Superior temporal gyrus (tissue), 1 donor: ENCODE data around the gene SLC28A1.
A peak's percentile ranks its signal among the peaks of the same experiment; 100 is the strongest.
"Not testable (repeated sequence)": the region's sequence is repeated elsewhere in the genome, so short reads cannot be mapped to it uniquely, and the experiment has no call there.

Experiments used
- DNase-seq: peaks from one replicate; pipeline ENCODE4 v3.0.0-alpha.2; 2016; ENCODE audit errors: extremely low spot score

Gene SLC28A1

GRCh38 chr15:84969257-84969656 is 84.8 kb downstream of the SLC28A1 start:
- peak; percentile 68 for DNase-seq

DNA sequence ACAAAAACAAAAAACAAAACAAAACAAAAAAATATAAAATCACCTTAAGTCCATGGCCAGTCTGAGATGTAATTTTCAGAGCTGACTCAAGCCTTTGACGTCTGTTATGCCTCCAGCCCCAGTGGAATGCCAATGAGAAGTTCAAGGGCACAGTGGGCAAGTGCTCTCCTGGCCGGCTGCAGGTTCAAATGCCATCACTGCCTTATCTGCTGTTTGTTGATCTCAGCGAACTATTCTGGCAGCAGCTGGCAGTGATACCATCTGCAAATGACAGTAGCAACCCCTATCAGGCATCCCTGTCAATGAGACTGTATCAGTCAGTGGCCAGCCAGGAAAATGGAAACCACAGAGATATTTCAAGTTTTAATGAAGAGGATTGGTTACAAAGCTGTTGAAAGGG is 86.4 kb downstream of the SLC28A1 start:
- no peak for DNase-seq

DNA sequence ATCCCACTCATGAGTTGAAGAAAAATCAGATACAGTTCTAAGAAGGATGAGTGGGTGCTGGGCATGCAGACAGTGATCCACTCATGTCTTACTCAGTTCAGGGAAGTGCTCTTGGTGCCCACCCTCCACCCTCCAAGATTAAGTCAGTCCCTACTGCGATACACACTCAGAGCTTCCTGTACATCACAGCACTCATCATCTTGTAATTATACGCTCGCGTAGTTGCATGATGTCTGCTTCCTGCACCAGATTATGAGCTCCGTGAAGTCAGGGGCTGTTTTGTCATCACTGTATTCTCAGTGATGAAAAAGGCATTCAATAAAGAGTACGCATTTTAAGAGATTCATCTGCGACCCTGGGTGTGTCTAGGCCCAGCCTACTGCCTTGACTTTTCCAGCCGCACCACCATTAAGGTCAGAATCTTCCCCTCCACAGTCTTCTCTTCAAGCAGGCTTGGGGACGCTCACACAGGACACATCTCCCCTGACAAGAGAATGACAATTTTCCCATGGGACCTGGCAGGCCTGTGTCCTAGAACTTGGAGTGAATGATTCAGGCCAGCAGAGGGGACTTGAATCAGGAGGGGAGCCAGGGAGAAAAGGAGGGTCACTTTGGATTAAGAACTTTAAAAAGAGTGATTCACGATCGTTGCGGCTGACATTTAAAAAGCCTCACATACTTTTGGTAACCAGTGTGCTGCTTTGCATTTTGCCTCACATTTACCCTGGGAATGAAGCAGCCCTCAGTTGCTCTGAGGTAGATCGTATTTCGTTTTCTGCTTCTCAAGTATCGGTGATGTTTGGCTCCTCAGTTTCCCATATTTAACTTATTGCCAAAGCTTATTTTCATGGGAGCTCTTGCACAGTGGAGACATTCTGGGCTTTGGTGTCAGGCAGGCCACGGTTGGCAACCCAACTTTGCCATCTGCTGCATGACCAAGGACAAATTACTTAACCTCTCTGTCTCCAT is 89.3 kb downstream of the SLC28A1 start:
- DNase-seq = no peak

- DNase-seq = no peak
Measured at GRCh38 chr15:84975871-84976351, 91.4 kb downstream of the SLC28A1 start.

DNA sequence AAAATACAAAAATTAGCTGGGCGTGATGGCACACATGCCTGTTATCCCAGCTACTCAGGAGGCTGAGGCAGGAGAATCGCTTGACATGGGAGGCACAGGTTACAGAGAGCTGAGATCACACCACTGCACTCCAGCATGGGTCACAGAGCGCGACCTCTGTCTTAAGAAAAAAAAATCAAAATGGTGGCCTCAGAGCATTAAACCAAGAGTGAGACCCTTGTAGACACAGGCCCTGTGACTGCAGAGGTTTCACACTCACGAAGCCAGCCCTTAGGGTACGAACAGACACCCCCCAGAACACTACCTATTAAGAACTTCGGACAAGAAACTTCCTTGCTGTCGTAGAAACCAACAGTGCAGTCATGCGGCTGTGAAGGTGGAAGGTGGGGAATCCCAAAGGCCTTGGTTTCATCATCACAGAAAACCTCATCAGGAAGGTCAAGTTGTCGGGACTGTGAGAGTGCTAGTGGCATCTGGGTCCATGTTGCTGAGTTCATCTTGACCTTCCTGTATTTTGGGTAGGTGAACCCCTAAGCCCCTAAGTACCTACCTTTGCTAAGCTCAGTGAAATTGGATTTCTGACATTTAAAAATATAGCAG is 92.4 kb downstream of the SLC28A1 start:
- no peak for DNase-seq

DNA sequence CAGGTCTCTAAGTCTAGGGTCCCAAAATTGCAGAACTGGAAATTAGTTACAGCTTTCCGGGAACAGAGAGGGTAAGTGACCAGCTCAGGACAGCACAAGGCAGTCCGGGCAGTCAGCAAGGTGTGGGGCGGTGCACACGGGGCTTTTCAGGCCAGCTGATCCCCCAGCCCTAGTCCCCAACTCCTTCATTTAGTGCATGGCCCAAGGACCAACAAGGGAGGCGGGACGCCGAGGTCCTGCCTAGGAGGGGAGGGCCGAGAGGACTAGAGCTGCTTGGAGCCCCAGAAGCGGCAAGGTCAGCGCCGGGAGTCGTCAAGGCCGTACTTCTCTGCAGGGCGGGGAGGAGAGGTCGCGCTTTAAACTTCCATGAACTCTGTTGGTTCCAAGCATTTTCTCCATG is 95.2 kb downstream of the SLC28A1 start:
- no peak for DNase-seq

DNA sequence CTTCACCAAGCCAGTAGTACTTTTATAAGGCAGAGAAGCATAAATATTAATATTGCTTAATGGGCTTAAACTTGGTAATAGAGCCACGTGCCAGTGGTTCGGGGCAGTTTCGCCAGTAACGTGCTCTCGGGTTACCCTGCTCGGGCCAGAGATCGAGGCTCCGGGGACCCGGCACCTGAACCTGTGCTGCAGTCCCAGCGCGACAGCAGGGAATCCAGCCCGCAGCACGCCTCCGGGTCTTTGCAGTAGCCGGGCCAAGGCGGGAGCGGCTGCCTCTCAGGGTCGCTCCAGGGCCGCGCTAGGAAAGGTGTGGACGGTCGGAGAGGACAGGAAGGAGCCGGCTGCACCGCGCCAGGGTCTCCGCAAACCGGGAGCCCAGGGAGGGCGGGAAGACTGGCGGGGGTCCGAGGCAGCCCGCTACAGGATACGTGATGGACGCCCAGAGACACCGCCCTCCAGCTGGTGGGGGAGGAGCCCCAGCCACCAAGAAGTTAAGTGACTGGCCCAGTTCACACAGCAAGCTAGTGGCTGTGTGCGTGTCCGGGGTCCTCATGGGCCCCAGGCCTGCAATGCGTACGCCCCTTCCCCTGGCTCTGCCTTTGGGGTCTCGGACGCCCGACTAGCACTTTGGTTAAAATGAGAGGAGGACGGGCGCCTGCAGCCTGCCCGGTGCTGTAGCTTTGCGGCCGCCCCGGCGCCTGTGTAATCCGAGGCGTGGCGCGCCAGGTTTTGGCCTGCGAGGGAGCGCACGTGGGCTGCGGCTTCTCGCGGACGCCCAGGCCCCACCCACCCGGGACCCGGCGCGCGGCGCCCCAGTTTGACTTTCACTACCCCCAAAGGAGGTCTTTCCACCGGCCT is 96.0 kb downstream of the SLC28A1 start:
- DNase-seq = peak; percentile 87

DNA sequence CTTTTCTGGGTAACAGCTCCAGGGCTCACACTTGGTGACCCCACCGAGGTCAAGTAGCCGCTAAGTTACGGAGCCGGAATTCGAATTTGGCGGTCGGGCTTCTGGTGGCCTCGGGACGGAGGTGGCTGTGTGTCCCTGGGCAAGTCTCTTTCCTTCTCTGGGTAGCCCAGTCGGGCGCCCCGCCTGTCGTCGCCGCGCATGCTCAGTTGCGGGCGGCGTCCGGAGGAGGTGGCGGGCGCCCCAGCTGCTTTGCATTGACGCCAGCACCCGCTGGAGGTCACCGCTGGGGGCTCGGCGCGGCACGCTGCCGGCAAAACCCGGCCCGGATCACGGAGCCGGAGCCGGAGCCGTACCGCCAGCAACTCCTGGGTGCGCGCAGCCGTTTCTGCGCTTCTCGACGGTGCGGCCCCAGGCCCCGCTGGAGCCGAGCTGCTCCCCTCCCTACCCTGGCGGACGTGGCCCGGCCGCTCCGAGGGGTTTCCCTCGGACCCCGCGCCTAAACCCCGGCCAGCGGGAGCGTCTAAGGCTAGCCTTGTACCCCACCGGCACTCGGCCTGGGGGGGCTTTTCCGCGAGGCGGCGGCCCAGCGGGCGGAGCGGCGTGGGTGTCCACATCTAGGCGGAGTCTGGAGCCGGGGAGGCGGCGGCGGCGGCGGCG is 96.7 kb downstream of the SLC28A1 start:
- peak; percentile 95 for DNase-seq

DNA sequence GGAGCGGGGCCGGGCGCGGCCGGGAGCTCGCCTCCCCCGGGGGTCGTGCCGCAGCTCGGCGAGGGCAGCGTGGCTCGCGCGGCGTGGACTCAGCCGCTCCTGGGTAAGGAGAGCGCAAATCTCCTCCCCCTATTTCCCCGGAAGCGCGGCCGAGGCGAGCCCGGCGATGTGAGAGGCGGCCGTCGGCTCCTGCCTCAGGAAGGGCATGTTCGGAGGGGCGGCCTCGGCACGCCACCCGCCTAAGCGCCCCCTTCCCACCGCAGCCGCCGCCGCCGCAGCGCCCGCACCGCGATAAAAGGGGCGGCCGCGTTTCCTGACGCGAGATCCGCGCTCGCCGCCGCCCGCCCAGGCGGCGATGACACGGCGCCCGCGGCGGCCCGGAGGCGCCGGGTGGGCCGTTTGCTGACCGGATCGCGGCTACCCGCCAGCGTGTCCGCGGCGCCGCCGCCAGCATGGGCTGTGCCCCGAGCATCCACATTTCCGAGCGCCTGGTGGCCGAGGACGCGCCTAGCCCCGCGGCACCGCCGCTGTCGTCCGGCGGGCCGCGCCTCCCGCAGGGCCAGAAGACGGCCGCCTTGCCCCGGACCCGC is 97.3 kb downstream of the SLC28A1 start, which contains the start of gene PDE8A:
Gene PDE8A, plus strand, starts transcription at position 146 of the 590 bp plus-strand sequence. Its CDS starts 307 bp downstream, at position 453.
- DNase-seq = no peak

DNA sequence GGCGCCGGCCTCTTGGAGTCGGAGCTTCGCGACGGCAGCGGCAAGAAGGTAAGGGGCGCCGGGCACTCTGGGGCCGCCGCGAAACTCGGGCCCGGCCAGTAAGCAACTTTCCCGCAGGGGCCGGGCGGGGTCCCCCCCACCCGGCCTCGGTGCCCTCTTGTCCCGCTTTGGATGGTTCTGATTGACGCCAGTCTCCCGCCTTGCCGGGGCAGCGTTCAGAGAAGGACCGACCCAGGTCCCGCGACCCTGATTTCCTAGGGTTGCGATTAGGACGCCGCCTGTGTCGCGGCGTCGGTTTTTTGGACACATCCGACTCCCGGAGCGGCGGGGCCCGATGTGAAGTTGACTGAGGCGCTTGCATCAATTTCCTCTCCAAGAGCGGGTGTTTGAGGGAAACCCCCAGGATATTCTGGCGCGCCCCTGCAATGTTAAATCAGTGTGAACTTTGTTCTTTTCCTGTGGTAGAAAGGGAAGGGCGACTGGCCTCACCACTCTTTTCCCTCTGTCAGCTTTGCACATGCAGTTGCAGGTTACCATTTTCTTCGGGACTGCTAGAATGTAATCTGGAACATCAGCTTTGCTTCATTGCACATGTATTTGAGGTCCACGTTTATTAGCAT is 97.9 kb downstream of the SLC28A1 start:
- no peak for DNase-seq

- DNase-seq = peak; percentile 76
Measured at GRCh38 chr15:84983294-84983693, 98.8 kb downstream of the SLC28A1 start.

DNA sequence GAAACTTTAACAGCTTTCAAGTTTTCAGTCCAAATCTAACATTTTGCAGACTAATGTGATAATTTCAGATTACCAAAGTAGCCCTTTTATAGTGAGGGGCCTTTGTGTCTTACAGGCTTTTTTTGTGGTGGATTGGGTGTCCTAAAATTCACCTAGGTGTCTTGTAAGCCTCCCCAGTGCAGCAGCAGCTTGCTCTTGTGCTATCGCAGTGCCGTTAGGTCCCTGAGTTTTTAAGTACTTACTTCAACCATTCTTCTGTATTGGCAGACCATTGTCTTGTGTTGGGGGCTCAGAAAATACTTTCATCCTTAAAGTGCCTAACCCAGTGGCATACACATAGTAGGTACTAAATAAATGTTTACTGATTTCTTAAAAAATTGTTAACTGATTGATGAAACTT is 99.2 kb downstream of the SLC28A1 start:
- no peak for DNase-seq

- no peak for DNase-seq
Measured at GRCh38 chr15:84985158-84985557, 100.7 kb downstream of the SLC28A1 start.

DNA sequence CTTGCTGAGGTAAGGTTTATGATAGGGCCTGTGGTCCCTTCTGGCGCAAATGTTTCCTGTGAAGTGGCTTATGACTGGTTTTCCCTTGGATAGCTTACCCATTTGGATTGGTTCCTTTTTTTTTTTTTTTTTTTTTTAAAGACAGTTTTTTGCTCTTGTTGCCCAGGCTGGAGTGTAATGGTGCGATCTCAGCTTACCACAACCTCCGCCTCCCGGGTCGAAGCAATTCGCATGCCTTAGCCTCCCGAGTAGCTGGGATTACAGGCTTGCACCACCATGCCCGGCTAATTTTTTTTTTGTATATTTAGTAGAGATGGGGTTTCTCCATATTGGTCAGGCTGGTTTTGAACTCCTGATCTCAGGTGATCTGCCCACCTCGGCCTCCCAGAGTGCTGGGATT is 102.9 kb downstream of the SLC28A1 start:
- DNase-seq = not testable (repeated sequence)

GRCh38 chr15:84987949-84988624 is 103.6 kb downstream of the SLC28A1 start:
- no peak for DNase-seq

DNA sequence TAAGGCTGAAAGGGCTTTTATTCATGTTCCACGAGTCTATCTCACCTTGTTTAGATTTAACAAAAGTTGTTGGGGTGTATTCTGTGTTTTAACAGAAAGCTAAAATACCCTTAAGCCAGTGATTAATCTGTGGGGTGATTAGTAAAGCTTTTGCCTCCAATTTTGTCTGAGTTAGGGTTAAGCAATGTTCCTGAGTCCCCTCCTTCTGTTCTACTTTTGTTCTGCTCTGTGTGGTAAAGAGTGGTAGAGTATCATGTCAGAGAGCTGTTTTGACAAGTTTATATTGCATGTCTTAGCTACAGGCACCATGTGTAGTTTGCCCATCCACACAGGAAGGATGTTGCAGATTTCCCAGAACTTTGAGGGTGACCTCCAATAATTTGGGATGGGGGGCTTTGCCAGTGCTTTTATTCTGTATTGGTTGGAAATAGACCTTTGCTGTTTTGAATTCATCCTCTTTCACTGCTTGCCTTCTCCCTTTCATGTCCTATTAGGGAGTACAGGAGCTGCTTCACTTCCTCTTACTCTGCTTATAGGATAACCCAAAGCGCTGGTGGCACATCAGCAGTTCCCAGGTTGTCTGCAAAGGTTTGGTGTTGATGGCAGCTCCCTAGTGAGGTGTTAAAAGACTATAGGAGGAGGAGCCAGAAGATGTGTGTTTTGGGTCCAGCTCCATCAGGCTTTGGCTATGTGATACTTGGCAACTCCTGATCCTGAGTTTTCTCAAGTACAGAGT is 104.6 kb downstream of the SLC28A1 start:
- DNase-seq = no peak

DNA sequence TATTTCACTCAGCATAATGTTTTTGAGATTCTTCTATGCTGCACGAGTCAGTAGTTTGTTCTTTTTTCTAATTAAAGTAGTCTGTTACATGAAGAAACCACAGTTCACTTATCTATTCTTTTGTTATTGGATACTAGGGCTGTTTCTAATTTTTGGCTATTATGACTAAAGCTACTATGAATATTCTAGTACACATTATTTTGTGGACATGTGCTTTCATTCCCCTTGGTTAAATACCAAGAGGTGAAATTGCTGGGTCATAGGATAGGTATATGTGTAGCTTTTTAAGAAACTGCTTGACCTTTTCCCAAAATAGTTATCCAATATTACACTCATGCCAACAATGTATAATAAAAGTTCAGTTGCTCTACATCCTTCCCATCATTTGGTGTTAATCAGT is 106.0 kb downstream of the SLC28A1 start:
- DNase-seq = no peak

DNA sequence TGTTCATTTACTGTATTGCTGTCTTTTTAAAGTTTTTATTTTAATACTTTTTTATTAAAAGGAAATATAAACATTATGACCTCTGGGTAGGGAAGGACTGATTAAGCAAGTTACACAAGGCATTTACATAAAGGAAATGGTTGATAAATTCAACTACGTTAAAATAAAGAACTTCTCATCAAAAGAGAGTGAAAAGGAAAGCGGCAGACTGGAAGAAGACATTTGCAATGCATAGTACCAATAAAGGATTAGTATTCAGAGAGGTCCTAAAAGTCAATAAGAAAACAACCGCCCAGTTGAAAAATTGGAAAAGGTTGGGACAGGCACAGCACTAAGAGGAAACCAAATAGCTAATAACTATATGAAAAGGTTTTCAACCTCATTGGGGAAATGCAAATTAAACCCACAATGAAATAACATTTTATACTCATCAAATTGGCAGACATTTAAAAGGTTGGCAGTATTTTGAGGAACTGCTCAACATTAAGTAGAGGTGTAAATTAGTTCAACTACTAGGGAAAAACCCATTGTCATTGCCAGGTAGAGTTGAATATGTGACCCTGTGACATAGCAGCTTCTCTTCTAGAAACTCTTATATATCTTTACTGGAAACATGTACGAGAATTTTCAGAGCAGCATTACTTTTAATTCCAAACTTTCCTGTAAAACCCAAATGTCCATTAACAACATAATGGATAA is 106.7 kb downstream of the SLC28A1 start:
- DNase-seq = no peak
